ENCODE results near the gene ABCC6. TPM values are rescaled to one million over a fixed set of nuclear protein-coding genes. Genes with fewer than 3 reads are reported as not detected.

The ABCC6 gene
- total RNA-seq, 1 donor from 2014 or later: 0.53 TPM

- intact Hi-C loops (cut with DNase I): loop anchor here (5.0 to 10.0 kb wide), 2 partner anchors 238 to 360 kb away; partner anchors contain the start of gene CEP20
- no peak for DNase-seq (ENCODE audit: low spot score in 2 of 2)
- peaks cover 43 to 61% of the 10 kb centered on the region in 2 donors for H3K36me3 ChIP-seq
- H3K4me3 ChIP-seq: no peak overlapping the region
- peak overlapping the region; percentile 37 to 46 for H3K27ac ChIP-seq
- H3K4me1 ChIP-seq: no peaks in the 10 kb centered on the region
- peaks cover 7 to 8% of the 10 kb centered on the region in 2 donors for H3K9me3 ChIP-seq
- no peaks in the 10 kb centered on the region for H3K27me3 ChIP-seq
- TF ChIP-seq CTCF (IDR thresholded peaks at IDR 0.05): no peak
Observed at GRCh38 chr16:16124974-16125373, 98.3 kb downstream of the ABCC6 start.

GRCh38 chr16:16124438-16124837 lies 98.9 kb downstream of the ABCC6 start:
- Histone ChIP-seq H3K27ac (peak overlapping the region; percentile 37 to 46), H3K9me3 (peaks cover 7 to 8% of the 10 kb centered on the region in 2 donors), H3K27me3 (no peaks in the 10 kb centered on the region), H3K4me1 (no peaks in the 10 kb centered on the region), H3K4me3 (no peak overlapping the region), H3K36me3 (peaks cover 43 to 56% of the 10 kb centered on the region in 2 donors)
- no peak for TF ChIP-seq CTCF (IDR thresholded peaks at IDR 0.05)
- no peak for DNase-seq (ENCODE audit: low spot score in 2 of 2)
- intact Hi-C loops (cut with DNase I): loop anchor here (5.0 to 10.0 kb wide), 2 partner anchors 237 to 360 kb away; partner anchors contain the start of gene CEP20

- Histone ChIP-seq H3K4me1 (no peaks in the 10 kb centered on the region), H3K27ac (no peak overlapping the region), H3K27me3 (no peaks in the 10 kb centered on the region), H3K36me3 (peaks cover 50 to 57% of the 10 kb centered on the region in 2 donors), H3K4me3 (no peak overlapping the region), H3K9me3 (peaks cover 7 to 8% of the 10 kb centered on the region in 2 donors)
- intact Hi-C loops (cut with DNase I): loop anchor here (5.0 to 10.0 kb wide), 2 partner anchors 235 to 357 kb away; partner anchors contain the start of gene CEP20
- no peak for DNase-seq (ENCODE audit: low spot score in 2 of 2)
- TF ChIP-seq CTCF (IDR thresholded peaks at IDR 0.05): no peak
Observed at GRCh38 chr16:16122264-16122663, 101.0 kb downstream of the ABCC6 start.

- H3K36me3 ChIP-seq: peaks cover 53 to 66% of the 10 kb centered on the region in 2 donors
Observed at GRCh38 chr16:16121185-16121727, 102.0 kb downstream of the ABCC6 start.

GRCh38 chr16:16120382-16121184 lies 102.7 kb downstream of the ABCC6 start:
- TF ChIP-seq CTCF (IDR thresholded peaks at IDR 0.05): no peak
- H3K9me3 ChIP-seq: peaks cover 7 to 8% of the 10 kb centered on the region in 2 donors
- H3K4me1 ChIP-seq: no peaks in the 10 kb centered on the region
- H3K27ac ChIP-seq: peak overlapping the region; percentile 8 to 37
- no peak overlapping the region for H3K4me3 ChIP-seq
- intact Hi-C loops (cut with DNase I): loop anchor here (5.0 to 10.0 kb wide), 2 partner anchors 233 to 356 kb away; partner anchors contain the start of gene CEP20
- no peak for DNase-seq (ENCODE audit: low spot score in 2 of 2)
- H3K36me3 ChIP-seq: peaks cover 60 to 66% of the 10 kb centered on the region in 2 donors
- H3K27me3 ChIP-seq: no peaks in the 10 kb centered on the region

More at GRCh38 chr16:16121185-16121727, 102.0 kb downstream of the ABCC6 start:
- peak overlapping the region; percentile 8 to 21 for H3K27ac ChIP-seq
- peaks cover 7 to 8% of the 10 kb centered on the region in 2 donors for H3K9me3 ChIP-seq
- no peaks in the 10 kb centered on the region for H3K4me1 ChIP-seq
- H3K27me3 ChIP-seq: no peaks in the 10 kb centered on the region
- no peak overlapping the region for H3K4me3 ChIP-seq
- TF ChIP-seq CTCF (IDR thresholded peaks at IDR 0.05): no peak
- intact Hi-C loops (cut with DNase I): loop anchor here (5.0 to 10.0 kb wide), 2 partner anchors 234 to 356 kb away; partner anchors contain the start of gene CEP20
- no peak for DNase-seq (ENCODE audit: low spot score in 2 of 2)
